Measurements from ENCODE around the gene ANKRD65. TPM values are rescaled to one million over a fixed set of nuclear protein-coding genes. Genes with fewer than 3 reads are reported as not detected.
A peak's percentile ranks its signal among the peaks of the same experiment; 100 is the strongest.

ANKRD65 gene
- total RNA-seq, 2 donors from 2014 or later: 33.7 to 34.9 TPM

GRCh38 chr1:1427106-1427819, 6.2 kb upstream of the ANKRD65 start:
- Histone ChIP-seq H3K4me1 (replicated peaks) (peaks cover 21% of the 10 kb centered on the region), H3K9me3 (no peaks in the 10 kb centered on the region), H3K4me3 (peak overlapping the region; percentile 37 to 53), H3K36me3 (no peaks in the 10 kb centered on the region), H3K27ac (peak overlapping the region; percentile 57 to 73), H3K27me3 (replicated peaks; ENCODE audit: insufficient read depth) (no peaks in the 10 kb centered on the region)
- TF ChIP-seq POLR2A (IDR thresholded peaks at IDR 0.05): no peak
- TF ChIP-seq CTCF (IDR thresholded peaks at IDR 0.05): no peak
- TF ChIP-seq POLR2AphosphoS5 (IDR thresholded peaks at IDR 0.05): no peak
- WGBS: 18% methylated on average over 21 of the region's 66 CpGs
- no peak for DNase-seq (ENCODE audit: low spot score)
- intact Hi-C loops (cut with DNase I): no loop called here

- H3K4me1 ChIP-seq (replicated peaks): peaks cover 14% of the 10 kb centered on the region
- H3K27me3 ChIP-seq (replicated peaks; ENCODE audit: insufficient read depth): no peaks in the 10 kb centered on the region
- no peak for DNase-seq (ENCODE audit: low spot score)
- WGBS: 41% methylated on average over 19 of the region's 19 CpGs
- no peak overlapping the region for H3K27ac ChIP-seq
- intact Hi-C loops (cut with DNase I): no loop called here
- no peak overlapping the region for H3K4me3 ChIP-seq
- H3K9me3 ChIP-seq: no peaks in the 10 kb centered on the region
- TF ChIP-seq POLR2A (IDR thresholded peaks at IDR 0.05) (no peak), POLR2AphosphoS5 (IDR thresholded peaks at IDR 0.05) (no peak), CTCF (IDR thresholded peaks at IDR 0.05) (no peak)
- no peaks in the 10 kb centered on the region for H3K36me3 ChIP-seq
Measured at GRCh38 chr1:1426496-1427105, 5.5 kb upstream of the ANKRD65 start.

- Histone ChIP-seq H3K36me3 (no peaks in the 10 kb centered on the region), H3K27me3 (replicated peaks; ENCODE audit: insufficient read depth) (no peaks in the 10 kb centered on the region), H3K4me3 (no peak overlapping the region), H3K27ac (no peak overlapping the region), H3K9me3 (no peaks in the 10 kb centered on the region), H3K4me1 (replicated peaks) (peaks cover 11% of the 10 kb centered on the region)
- TF ChIP-seq POLR2AphosphoS5 (IDR thresholded peaks at IDR 0.05): no peak
- no peak for TF ChIP-seq CTCF (IDR thresholded peaks at IDR 0.05)
- no peak for TF ChIP-seq POLR2A (IDR thresholded peaks at IDR 0.05)
- intact Hi-C loops (cut with DNase I): no loop called here
- DNase-seq (ENCODE audit: low spot score): no peak
- WGBS: 51% methylated on average over 19 of the region's 33 CpGs
Measured at GRCh38 chr1:1425753-1426495, 4.8 kb upstream of the ANKRD65 start.

- Histone ChIP-seq H3K4me3 (no peak overlapping the region), H3K27me3 (replicated peaks; ENCODE audit: insufficient read depth) (no peaks in the 10 kb centered on the region), H3K9me3 (no peaks in the 10 kb centered on the region), H3K27ac (no peak overlapping the region), H3K4me1 (replicated peaks) (peaks cover 6% of the 10 kb centered on the region), H3K36me3 (no peaks in the 10 kb centered on the region)
- WGBS: 74% methylated on average over 12 of the region's 12 CpGs
- TF ChIP-seq CTCF (IDR thresholded peaks at IDR 0.05) (no peak), POLR2AphosphoS5 (IDR thresholded peaks at IDR 0.05) (no peak), POLR2A (IDR thresholded peaks at IDR 0.05) (no peak)
- DNase-seq (ENCODE audit: low spot score): no peak
- intact Hi-C loops (cut with DNase I): no loop called here
Measured at GRCh38 chr1:1425426-1425752, 4.3 kb upstream of the ANKRD65 start.
